Esophagus muscularis mucosa (tissue), 4 donors: Measurements from ENCODE around the gene NUP210L. TPM values are rescaled to one million over a fixed set of nuclear protein-coding genes. Genes with fewer than 3 reads are reported as not detected.

Experiments used
- DNase-seq: peaks from one replicate; pipeline ENCODE4 v3.0.0-alpha.2; 2017; ENCODE audit errors: extremely low spot score
- H3K27ac ChIP-seq, 4 donors: fragments of 200-600 bp; sonication (generic); replicated peaks in 1 of 4; 1 replicate in 3 of 4; 2 replicates in 1 of 4; pipeline ENCODE4 v1.5.1; 2016 to 2019; ENCODE audit warnings: mild to moderate bottlenecking in 1 of 4
- H3K27me3 ChIP-seq, 4 donors: fragments of 200-600 bp; sonication (generic); one replicate each; pipeline versions ENCODE4 v1.5.1 to v1.6.0; 2016 to 2019
- H3K36me3 ChIP-seq, 4 donors: fragments of 200-600 bp; sonication (generic); one replicate each; pipeline ENCODE4 v1.5.1; 2016 to 2019
- H3K4me1 ChIP-seq, 4 donors: fragments of 200-600 bp; sonication (generic); one replicate each; pipeline ENCODE4 v1.5.1; 2016 to 2019
- H3K4me3 ChIP-seq, 4 donors: fragments of 200-600 bp; sonication (generic); 1 replicate in 2 of 4; 2 replicates in 2 of 4; pipeline ENCODE4 v1.5.1; 2016 to 2019; ENCODE audit warnings: mild to moderate bottlenecking in 4 of 4, moderate library complexity in 1 of 4
- H3K9me3 ChIP-seq, 4 donors: fragments of 200-600 bp; sonication (generic); 1 replicate in 3 of 4; 2 replicates in 1 of 4; pipeline ENCODE4 v1.5.1; 2016 to 2019
- EP300 ChIP-seq: sonication (generic); formaldehyde crosslinking; IDR thresholded peaks from one replicate; pipeline ENCODE4 v1.6.1; 2017; ENCODE audit warnings: antibody characterized with exemption
- POLR2A ChIP-seq: fragments of 450-650 bp; IDR thresholded peaks from one replicate; pipeline ENCODE4 v1.6.1; 2017; ENCODE audit warnings: antibody characterized with exemption, moderate library complexity, mild to moderate bottlenecking, low read depth
- POLR2AphosphoS5 ChIP-seq, 2 donors: sonication (generic); formaldehyde crosslinking; IDR thresholded peaks; one replicate each; pipeline ENCODE4 v1.6.1; 2017; ENCODE audit warnings: antibody characterized with exemption in 2 of 2
- WGBS: methylation state at CpG from one replicate; pipeline ENCODE4 v1.1.5; 2018; 5-methylcytosine and 5-hydroxymethylcytosine counted together
- intact Hi-C: fragments of 100-400 bp; cut with DNase I; formaldehyde crosslinking; loops from one replicate; pipeline ENCODE4 v1.15.1; 2023
- total RNA-seq, 4 donors: library from RNA; depleted of rRNA; stranded (reverse); fragments of >200 nt; gene quantifications; one replicate each; pipeline versions ENCODE4 v1.1.0 to v1.2.1, GENCODE V29; 2016
- TF ChIP-seq, protein P1 (sequence below), 3 experiments: fragments of 200-600 bp in 2 of 3; fragments of 450-650 bp in 1 of 3; sonication (generic) in 2 of 3; IDR thresholded peaks; one replicate each; pipeline ENCODE4 v1.5.1; 2017 to 2019; ENCODE audit warnings: antibody characterized with exemption in 3 of 3, mild to moderate bottlenecking in 2 of 3, moderate library complexity in 1 of 3

NUP210L gene
- total RNA-seq, 4 donors from 2014 or later: not detected

DNA sequence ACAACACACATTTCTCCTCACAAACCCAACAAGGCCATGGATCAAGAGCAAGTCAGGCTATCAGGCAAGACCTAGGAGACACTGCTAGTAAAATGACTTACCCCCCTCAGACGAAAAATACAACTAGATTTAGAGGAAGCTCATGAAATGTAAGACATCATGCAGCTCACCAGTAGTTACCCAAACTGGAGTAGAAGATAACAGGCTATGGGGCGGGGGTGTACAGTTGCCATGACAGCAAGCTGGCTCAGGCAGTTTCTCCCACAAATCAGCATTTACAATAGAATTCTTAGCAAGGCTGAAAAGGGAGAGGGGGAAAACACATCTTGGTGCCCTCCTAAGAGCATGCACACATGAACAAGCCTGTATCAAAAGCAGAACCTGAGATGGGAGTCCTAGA lies 23.1 kb upstream of the NUP210L start:
- H3K4me1 ChIP-seq: peaks cover 59 to 72% (median 70%) of the 10 kb centered on the region in 4 donors
- no peak for TF ChIP-seq POLR2AphosphoS5 (IDR thresholded peaks at IDR 0.05)
- no peak for TF ChIP-seq POLR2A
- 46% methylated on average over 2 of the region's 2 CpGs for WGBS
- H3K27me3 ChIP-seq: no peaks in the 10 kb centered on the region
- no peaks in the 10 kb centered on the region for H3K9me3 ChIP-seq
- H3K36me3 ChIP-seq: peaks cover 6 to 43% (median 28%) of the 10 kb centered on the region in 4 donors
- no peak overlapping the region for H3K4me3 ChIP-seq
- peak overlapping the region in 1 of 4 donors; percentile 26 for H3K27ac ChIP-seq
- intact Hi-C loops: no loop called here
- no peak for DNase-seq

DNA sequence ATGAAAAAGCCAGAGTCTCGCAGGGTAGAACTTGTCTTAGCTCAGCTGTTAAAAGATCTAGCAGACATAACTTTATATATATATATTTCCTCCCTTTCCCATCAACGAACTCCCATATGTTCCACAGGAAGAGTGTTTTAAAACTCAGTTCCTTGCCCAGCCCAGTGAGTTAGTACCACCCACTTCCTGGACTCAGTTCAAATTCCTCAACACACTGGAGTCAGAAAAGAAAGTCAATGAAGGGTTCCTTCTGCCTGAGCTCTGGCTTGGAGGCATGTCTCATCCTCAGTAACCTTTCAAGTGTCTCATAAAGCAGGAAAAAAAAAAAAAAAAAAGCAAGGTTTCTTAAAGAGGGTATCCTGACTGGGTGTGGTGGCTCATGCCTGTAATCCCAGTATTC lies 21.5 kb upstream of the NUP210L start:
- TF ChIP-seq POLR2A (no peak), POLR2AphosphoS5 (IDR thresholded peaks at IDR 0.05) (peak in 1 of 2 donors; percentile 28)
- peaks cover 52 to 61% (median 61%) of the 10 kb centered on the region in 4 donors for H3K4me1 ChIP-seq
- WGBS: 28% methylated on average over 2 of the region's 2 CpGs

DNA sequence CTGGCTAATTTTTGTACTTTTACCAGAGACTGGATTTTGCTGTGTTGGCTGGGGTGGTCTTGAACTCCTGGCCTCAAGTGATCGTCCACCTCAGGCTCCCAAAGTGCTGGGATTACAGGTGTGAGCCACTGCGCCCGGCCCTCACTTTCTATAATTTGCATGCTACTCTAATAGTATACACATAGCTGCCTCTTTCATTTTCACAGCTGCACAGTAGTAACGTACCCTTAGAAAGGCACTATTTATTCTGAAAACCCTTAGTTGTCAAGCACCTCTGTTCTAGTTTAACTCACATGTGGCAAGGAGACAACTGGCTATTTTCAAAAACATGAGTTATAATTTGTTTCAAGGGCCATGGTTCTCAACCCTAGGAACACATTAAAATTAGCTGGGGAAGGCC lies 19.8 kb upstream of the NUP210L start:
- no peak for TF ChIP-seq POLR2A
- no peak for TF ChIP-seq POLR2AphosphoS5 (IDR thresholded peaks at IDR 0.05)
- TF ChIP-seq, protein P1, sequence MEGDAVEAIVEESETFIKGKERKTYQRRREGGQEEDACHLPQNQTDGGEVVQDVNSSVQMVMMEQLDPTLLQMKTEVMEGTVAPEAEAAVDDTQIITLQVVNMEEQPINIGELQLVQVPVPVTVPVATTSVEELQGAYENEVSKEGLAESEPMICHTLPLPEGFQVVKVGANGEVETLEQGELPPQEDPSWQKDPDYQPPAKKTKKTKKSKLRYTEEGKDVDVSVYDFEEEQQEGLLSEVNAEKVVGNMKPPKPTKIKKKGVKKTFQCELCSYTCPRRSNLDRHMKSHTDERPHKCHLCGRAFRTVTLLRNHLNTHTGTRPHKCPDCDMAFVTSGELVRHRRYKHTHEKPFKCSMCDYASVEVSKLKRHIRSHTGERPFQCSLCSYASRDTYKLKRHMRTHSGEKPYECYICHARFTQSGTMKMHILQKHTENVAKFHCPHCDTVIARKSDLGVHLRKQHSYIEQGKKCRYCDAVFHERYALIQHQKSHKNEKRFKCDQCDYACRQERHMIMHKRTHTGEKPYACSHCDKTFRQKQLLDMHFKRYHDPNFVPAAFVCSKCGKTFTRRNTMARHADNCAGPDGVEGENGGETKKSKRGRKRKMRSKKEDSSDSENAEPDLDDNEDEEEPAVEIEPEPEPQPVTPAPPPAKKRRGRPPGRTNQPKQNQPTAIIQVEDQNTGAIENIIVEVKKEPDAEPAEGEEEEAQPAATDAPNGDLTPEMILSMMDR (IDR thresholded peaks at IDR 0.05): no peak
- TF ChIP-seq EP300: no peak
- intact Hi-C loops: no loop called here

More for the DNA sequence above, 21.5 kb upstream of the NUP210L start:
- no peaks in the 10 kb centered on the region for H3K9me3 ChIP-seq
- intact Hi-C loops: no loop called here
- DNase-seq: no peak
- H3K4me3 ChIP-seq: no peak overlapping the region
- peaks cover 22 to 60% (median 45%) of the 10 kb centered on the region in 4 donors for H3K36me3 ChIP-seq
- peak overlapping the region in 3 of 4 donors; percentile 51 to 65 (median 62) for H3K27ac ChIP-seq
- no peaks in the 10 kb centered on the region for H3K27me3 ChIP-seq

DNA sequence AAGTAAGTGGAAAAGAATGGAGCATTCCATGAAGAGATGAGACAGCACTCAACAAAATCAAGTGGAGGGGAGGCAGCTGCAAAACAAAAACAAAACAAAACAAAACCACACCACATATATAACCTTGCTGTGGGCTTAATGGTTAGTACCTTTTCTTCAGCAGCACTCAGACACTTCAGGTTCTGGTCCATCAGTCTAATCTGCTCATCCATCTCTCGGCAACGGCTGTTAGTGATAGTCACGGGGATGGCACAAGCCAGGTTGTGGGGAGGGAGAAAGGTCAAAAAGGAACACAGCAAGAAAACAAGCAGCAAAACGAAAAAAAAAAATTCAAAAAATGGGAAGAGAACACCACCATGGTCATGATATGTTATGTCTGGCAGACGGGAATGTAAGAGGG lies 17.0 kb upstream of the NUP210L start:
- DNase-seq: no peak
- Histone ChIP-seq H3K9me3 (no peaks in the 10 kb centered on the region), H3K4me1 (peaks cover 11 to 17% (median 16%) of the 10 kb centered on the region in 4 donors), H3K27ac (no peak overlapping the region), H3K4me3 (no peak overlapping the region), H3K27me3 (no peaks in the 10 kb centered on the region), H3K36me3 (peaks cover 63 to 91% (median 85%) of the 10 kb centered on the region in 4 donors)
- TF ChIP-seq, protein P1 (IDR thresholded peaks at IDR 0.05): no peak
- TF ChIP-seq POLR2AphosphoS5 (IDR thresholded peaks at IDR 0.05) (no peak), POLR2A (no peak), EP300 (no peak)
- intact Hi-C loops: no loop called here
- WGBS: 86% methylated on average over 5 of the region's 5 CpGs

More for the DNA sequence above, 19.8 kb upstream of the NUP210L start:
- H3K4me3 ChIP-seq: no peak overlapping the region
- H3K4me1 ChIP-seq: peaks cover 35 to 44% (median 44%) of the 10 kb centered on the region in 4 donors
- WGBS: 90% methylated on average over 4 of the region's 4 CpGs
- no peak overlapping the region for H3K27ac ChIP-seq
- H3K27me3 ChIP-seq: no peaks in the 10 kb centered on the region
- DNase-seq: no peak
- peaks cover 39 to 72% (median 62%) of the 10 kb centered on the region in 4 donors for H3K36me3 ChIP-seq
- H3K9me3 ChIP-seq: no peaks in the 10 kb centered on the region

DNA sequence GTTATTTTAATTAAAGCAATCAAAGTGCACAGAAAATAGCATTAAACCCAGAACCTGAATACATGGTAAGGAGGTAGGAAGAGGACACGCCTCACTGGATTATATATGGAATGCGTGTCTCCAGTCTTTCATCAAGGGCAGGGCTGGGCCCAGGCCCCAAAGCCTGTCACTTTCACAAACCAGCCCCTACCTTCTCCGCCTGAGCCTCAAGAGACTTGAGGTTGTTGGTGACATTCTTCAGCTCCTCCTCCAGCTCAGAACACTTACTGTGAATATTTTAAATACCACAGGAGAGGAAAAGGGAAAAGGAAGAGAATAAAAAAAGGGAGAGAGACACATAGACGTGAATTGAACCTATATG lies 16.3 kb upstream of the NUP210L start:
- no peak for DNase-seq
- Histone ChIP-seq H3K36me3 (peaks cover 70 to 98% (median 92%) of the 10 kb centered on the region in 4 donors), H3K4me1 (peaks cover 5 to 10% (median 9%) of the 10 kb centered on the region in 4 donors), H3K27ac (no peak overlapping the region), H3K9me3 (no peaks in the 10 kb centered on the region), H3K27me3 (no peaks in the 10 kb centered on the region), H3K4me3 (no peak overlapping the region)
- TF ChIP-seq POLR2A (no peak), POLR2AphosphoS5 (IDR thresholded peaks at IDR 0.05) (no peak), EP300 (no peak)
- TF ChIP-seq, protein P1 (IDR thresholded peaks at IDR 0.05): no peak
- WGBS: 92% methylated on average over 4 of the region's 4 CpGs
- intact Hi-C loops: no loop called here
